HepG2 (cell line): Measurements from ENCODE around the gene APOA1. TPM values are rescaled to one million over a fixed set of nuclear protein-coding genes. Genes with fewer than 3 reads are reported as not detected.
A peak's percentile ranks its signal among the peaks of the same experiment; 100 is the strongest.

Experiments
- CEBPZ ChIP-seq: IDR thresholded peaks from 2 replicates; pipeline ENCODE4 v1.6.1; 2012; ENCODE audit warnings: low read length, improper control_type of control experiment
- CSRNP1 ChIP-seq: sonication (generic); formaldehyde crosslinking; IDR thresholded peaks from 2 replicates; pipeline ENCODE4 v1.8.1; 2023; ENCODE audit warnings: mild to moderate bottlenecking, missing genetic modification reagents
- DNMT1 ChIP-seq: sonication (generic); formaldehyde crosslinking; IDR thresholded peaks from 2 replicates; pipeline ENCODE4 v1.5.1; 2020; ENCODE audit warnings: mild to moderate bottlenecking, missing genetic modification reagents
- EEA1 ChIP-seq: sonication (generic); formaldehyde crosslinking; IDR thresholded peaks from 2 replicates; pipeline ENCODE4 v1.5.1; 2020; ENCODE audit warnings: mild to moderate bottlenecking, missing genetic modification reagents, borderline replicate concordance
- FOXC1 ChIP-seq: sonication (generic); formaldehyde crosslinking; IDR thresholded peaks from 2 replicates; pipeline ENCODE4 v1.8.0; 2022; ENCODE audit warnings: mild to moderate bottlenecking, missing genetic modification reagents, borderline replicate concordance
- HMGXB4 ChIP-seq, 2 experiments: sonication (generic) in 1 of 2; formaldehyde crosslinking in 1 of 2; IDR thresholded peaks; 2 replicates each; pipeline versions ENCODE4 v1.4.0 to v1.6.1; 2018 to 2020; ENCODE audit warnings: missing genetic modification reagents in 2 of 2, borderline replicate concordance in 1 of 2, low read depth in 1 of 2, mild to moderate bottlenecking in 1 of 2, missing biosample characterization in 1 of 2
- KDM4B ChIP-seq: sonication (generic); formaldehyde crosslinking; IDR thresholded peaks from 2 replicates; pipeline ENCODE4 v1.4.0; 2020; ENCODE audit warnings: missing genetic modification reagents
- MAFF ChIP-seq: IDR thresholded peaks from 2 replicates; pipeline ENCODE4 v1.6.1; 2011; ENCODE audit warnings: low read depth, low read length, improper control_type of control experiment
- NFYC ChIP-seq: IDR thresholded peaks from 2 replicates; pipeline ENCODE4 v1.6.1; 2016; ENCODE audit warnings: missing genetic modification reagents, missing compliant biosample characterization
- RBM39 ChIP-seq: fragments of 200-400 bp; formaldehyde crosslinking; IDR thresholded peaks from one replicate; pipeline ENCODE4 v1.6.1; 2018; ENCODE audit warnings: antibody characterized with exemption, mild to moderate bottlenecking, low read depth, low read length; ENCODE audit not compliant: poor library complexity, severe bottlenecking
- SOX5 ChIP-seq: IDR thresholded peaks from 2 replicates; pipeline ENCODE4 v1.6.1; 2016; ENCODE audit warnings: borderline replicate concordance
- SUZ12 ChIP-seq: fragments of 150-350 bp; IDR thresholded peaks from 2 replicates; pipeline ENCODE4 v1.6.1; 2014; ENCODE audit warnings: low read depth, low read length
- TFDP2 ChIP-seq: sonication (generic); formaldehyde crosslinking; IDR thresholded peaks from 2 replicates; pipeline ENCODE4 v1.4.0; 2020; ENCODE audit warnings: missing genetic modification reagents
- ZBTB7B ChIP-seq: sonication (generic); formaldehyde crosslinking; IDR thresholded peaks from 2 replicates; pipeline ENCODE4 v1.4.0; 2020; ENCODE audit warnings: missing genetic modification reagents
- ZNF652 ChIP-seq: IDR thresholded peaks from 2 replicates; pipeline ENCODE4 v1.6.1; 2016; ENCODE audit warnings: low read depth, borderline replicate concordance
- ZNF891 ChIP-seq: sonication (generic); formaldehyde crosslinking; IDR thresholded peaks from 2 replicates; pipeline ENCODE4 v1.5.0; 2020; ENCODE audit warnings: mild to moderate bottlenecking, missing genetic modification reagents
- polyA plus RNA-seq, 8 experiments: library from polyadenylated mRNA; depleted of rRNA in 3 of 8; stranded (reverse) in 7 of 8; unstranded in 1 of 8; fragments of >200 nt; fragmentation: Illumina TruSeq in 4 of 8; extraction: Trizol in 4 of 8; gene quantifications; 2 replicates each; pipeline versions ENCODE4 v1.2.1 to v1.2.3, GENCODE V29; 2011 to 2016; ENCODE audit warnings: low read depth in 4 of 8, missing spikeins in 1 of 8, mixed read lengths in 1 of 8; ENCODE audit not compliant: insufficient read depth in 1 of 8
- total RNA-seq, 5 experiments: library from RNA; depleted of rRNA; stranded (reverse); fragments of >200 nt; fragmentation: Illumina TruSeq; extraction: Trizol; gene quantifications; 2 replicates each; pipeline ENCODE4 v1.2.3, GENCODE V29; 2016; ENCODE audit warnings: low read depth in 1 of 5
- TF ChIP-seq, protein P1 (sequence below): sonication (generic); formaldehyde crosslinking; IDR thresholded peaks from 2 replicates; pipeline ENCODE4 v1.4.0; 2020; ENCODE audit warnings: mild to moderate bottlenecking, missing genetic modification reagents
- TF ChIP-seq, protein P2 (sequence below): sonication (generic); formaldehyde crosslinking; IDR thresholded peaks from 2 replicates; pipeline ENCODE4 v1.5.1; 2020; ENCODE audit warnings: mild to moderate bottlenecking, missing genetic modification reagents, moderate library complexity

Gene APOA1
- total and polyA plus RNA-seq, 2 of the 13 experiments (the other 11 are each of a cell fraction or from before 2014, with no cell fraction given) = 1,973 to 5,485 TPM

GRCh38 chr11:116835791-116836631 is 1.4 kb downstream of the APOA1 start (continued):
- peak; percentile 69; the same call in 1 of the 2 replicates for TF ChIP-seq TFDP2 (CRISPR knock-in tag)
- no peak for TF ChIP-seq MAFF
- peak; percentile 79 for TF ChIP-seq CSRNP1 (CRISPR knock-in tag)
- no peak for TF ChIP-seq SUZ12
- TF ChIP-seq SOX5 = no peak; the same call in 1 of the 2 replicates
- TF ChIP-seq EEA1 (CRISPR knock-in tag) = no peak
- TF ChIP-seq ZNF652 (CRISPR knock-in tag) = no peak
- TF ChIP-seq, protein P1, sequence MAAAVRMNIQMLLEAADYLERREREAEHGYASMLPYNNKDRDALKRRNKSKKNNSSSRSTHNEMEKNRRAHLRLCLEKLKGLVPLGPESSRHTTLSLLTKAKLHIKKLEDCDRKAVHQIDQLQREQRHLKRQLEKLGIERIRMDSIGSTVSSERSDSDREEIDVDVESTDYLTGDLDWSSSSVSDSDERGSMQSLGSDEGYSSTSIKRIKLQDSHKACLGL (CRISPR knock-in tag) = 0 out of 2 replicates have a peak, but pooled peaks have one; percentile 38
- TF ChIP-seq CEBPZ = no peak
- peak; percentile 25; the same call in 1 of the 2 replicates for TF ChIP-seq KDM4B (CRISPR knock-in tag)
- 0 out of 2 replicates have a peak, but pooled peaks have one; percentile 38 for TF ChIP-seq DNMT1 (CRISPR knock-in tag)
- no peak; the same call in 1 of the 2 replicates for TF ChIP-seq ZNF891 (CRISPR knock-in tag)
- TF ChIP-seq RBM39 = peak; percentile 76
- peak; percentile 75 for TF ChIP-seq HMGXB4 (CRISPR knock-in tag; IDR thresholded peaks at IDR 0.05; ENCODE audit: borderline replicate concordance in 1 of 2, low read depth in 1 of 2)
- peak; percentile 45 for TF ChIP-seq ZBTB7B
- no peak for TF ChIP-seq NFYC (CRISPR knock-in tag)
- peak; percentile 59; the same call in 1 of the 2 replicates for TF ChIP-seq FOXC1
- TF ChIP-seq, protein P2, sequence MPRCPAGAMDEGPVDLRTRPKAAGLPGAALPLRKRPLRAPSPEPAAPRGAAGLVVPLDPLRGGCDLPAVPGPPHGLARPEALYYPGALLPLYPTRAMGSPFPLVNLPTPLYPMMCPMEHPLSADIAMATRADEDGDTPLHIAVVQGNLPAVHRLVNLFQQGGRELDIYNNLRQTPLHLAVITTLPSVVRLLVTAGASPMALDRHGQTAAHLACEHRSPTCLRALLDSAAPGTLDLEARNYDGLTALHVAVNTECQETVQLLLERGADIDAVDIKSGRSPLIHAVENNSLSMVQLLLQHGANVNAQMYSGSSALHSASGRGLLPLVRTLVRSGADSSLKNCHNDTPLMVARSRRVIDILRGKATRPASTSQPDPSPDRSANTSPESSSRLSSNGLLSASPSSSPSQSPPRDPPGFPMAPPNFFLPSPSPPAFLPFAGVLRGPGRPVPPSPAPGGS = peak; percentile 18; the same call in 1 of the 2 replicates
